ENCODE results near the gene TULP1.

GRCh38 chr6:35493307-35493983, 19.3 kb downstream of the TULP1 start:
- no peak for TF ChIP-seq CTCF (IDR thresholded peaks at IDR 0.05)
- no peak for TF ChIP-seq EP300 (IDR thresholded peaks at IDR 0.05)
